ENCODE results near the gene BTBD2. TPM values are rescaled to one million over a fixed set of nuclear protein-coding genes. Genes with fewer than 3 reads are reported as not detected.

BTBD2 gene
- total and polyA plus RNA-seq, 2 of the 13 experiments (the other 11 are each of a cell fraction or from before 2014, with no cell fraction given) = 28.1 to 45.3 TPM

DNA sequence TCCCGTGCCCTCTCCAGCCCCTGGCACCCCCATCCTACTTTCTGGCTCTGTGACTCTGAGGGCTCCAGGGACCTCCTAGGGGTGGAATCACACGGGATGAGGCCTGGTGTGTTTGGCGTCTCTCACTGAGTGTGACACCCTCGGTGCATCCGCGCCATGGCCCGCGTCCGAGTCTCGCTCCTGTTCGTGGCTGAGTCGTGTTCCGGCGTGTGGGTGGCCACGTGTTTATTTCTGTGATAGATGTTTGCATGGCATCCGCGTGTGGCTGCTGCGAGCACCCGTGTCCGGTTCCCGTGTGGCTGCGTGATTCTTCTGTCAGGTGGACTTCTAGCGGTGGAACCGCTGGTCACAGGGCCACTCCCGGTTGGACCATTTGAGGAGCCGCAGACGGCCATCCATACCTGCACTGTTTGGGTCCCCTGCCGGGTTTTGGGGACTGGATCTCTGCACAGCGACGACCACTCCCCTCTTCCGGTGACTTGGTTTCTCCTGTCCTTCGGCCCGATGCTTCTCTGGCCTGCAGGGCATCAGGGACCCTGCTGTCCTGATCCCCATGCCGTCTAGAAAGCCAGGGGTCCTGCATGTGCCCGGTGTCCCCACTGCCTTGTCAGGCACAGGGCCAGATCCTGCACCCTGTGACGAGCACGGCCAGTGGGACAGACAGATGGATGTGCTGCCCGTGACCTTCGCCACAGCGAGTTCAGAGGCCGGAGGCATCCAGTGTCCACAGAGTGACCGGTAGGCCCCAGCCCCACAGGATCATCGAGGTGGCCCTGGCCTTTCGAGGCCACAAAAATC, 66.0 kb downstream of the BTBD2 start:
- intact Hi-C loops (cut with micrococcal nuclease; ENCODE audit: unreplicated experiment) = no loop called here
- CTCF ChIA-PET (ENCODE audit: low intra/inter-chr PET ratio, low total read pairs) = no interaction called here
- peaks cover 44% of the 10 kb centered on the region; the same call in 1 of the 2 replicates for H4K20me1 ChIP-seq (ENCODE audit: insufficient read depth, low read length)

More for the DNA sequence above, 66.0 kb downstream of the BTBD2 start:
- Histone ChIP-seq H3K79me2 (ENCODE audit: insufficient read depth, low read length) (peaks cover 67% of the 10 kb centered on the region), H3K9me3 (ENCODE audit: low read length) (no peaks in the 10 kb centered on the region), H2AFZ (ENCODE audit: low read length) (no peak overlapping the region), H3K4me1 (ENCODE audit: insufficient read depth, low read length) (peaks cover 6% of the 10 kb centered on the region; the same call in 1 of the 2 replicates), H3K27me3 (ENCODE audit: control insufficient read depth in 1 of 2, insufficient read depth in 2 of 2, low read length in 2 of 2) (no peaks in the 10 kb centered on the region), H3K4me2 (ENCODE audit: low read depth, low read length) (no peak overlapping the region), H3K36me3 (replicated peaks in 1 of 2; ENCODE audit: control insufficient read depth in 1 of 2, insufficient read depth in 2 of 2, low read length in 2 of 2) (peaks cover 7 to 23% of the 10 kb centered on the region in 2 experiments; a peak in 4 of 5 replicates), H3K27ac (ENCODE audit: extremely low read length, insufficient read depth, low read length) (no peak overlapping the region), H3K9ac (ENCODE audit: insufficient read depth, low read depth, low read length) (no peak overlapping the region), H3K4me3 (replicated peaks in 1 of 3; ENCODE audit: insufficient read depth in 1 of 3, low read depth in 2 of 3, low read length in 3 of 3) (no peak overlapping the region)
- POLR2A ChIA-PET = no interaction called here
- in situ Hi-C loops (cut with HindIII; ENCODE audit: extremely low pct_ligation_motif_present, low pct_unique_long_range_greater_than_20kb) = no loop called here
- TF ChIP-seq ZNF430 (CRISPR knock-in tag; IDR thresholded peaks at IDR 0.05) (no peak), MYNN (CRISPR knock-in tag; IDR thresholded peaks at IDR 0.05; ENCODE audit: low read depth) (no peak), MLLT10 (CRISPR knock-in tag; IDR thresholded peaks at IDR 0.05) (no peak), NFIC (IDR thresholded peaks at IDR 0.05; ENCODE audit: low read length) (no peak), KLF16 (CRISPR knock-in tag; IDR thresholded peaks at IDR 0.05) (no peak), CCAR2 (optimal IDR thresholded peaks at IDR 0.05; ENCODE audit: low read depth, low read length) (no peak), ZNF598 (CRISPR knock-in tag; IDR thresholded peaks at IDR 0.05; ENCODE audit: borderline replicate concordance) (no peak), YEATS2 (CRISPR knock-in tag; IDR thresholded peaks at IDR 0.05; ENCODE audit: borderline replicate concordance) (no peak), TBP (CRISPR knock-in tag; IDR thresholded peaks at IDR 0.05) (no peak), HNRNPLL (IDR thresholded peaks at IDR 0.05; ENCODE audit: low read depth, low read length, poor library complexity, severe bottlenecking) (no peak), ADNP (CRISPR knock-in tag; IDR thresholded peaks at IDR 0.05) (no peak), SCMH1 (CRISPR knock-in tag; IDR thresholded peaks at IDR 0.05; ENCODE audit: borderline replicate concordance) (no peak), ZNF263 (CRISPR knock-in tag; IDR thresholded peaks at IDR 0.05) (no peak)
- TF ChIP-seq, protein P1, sequence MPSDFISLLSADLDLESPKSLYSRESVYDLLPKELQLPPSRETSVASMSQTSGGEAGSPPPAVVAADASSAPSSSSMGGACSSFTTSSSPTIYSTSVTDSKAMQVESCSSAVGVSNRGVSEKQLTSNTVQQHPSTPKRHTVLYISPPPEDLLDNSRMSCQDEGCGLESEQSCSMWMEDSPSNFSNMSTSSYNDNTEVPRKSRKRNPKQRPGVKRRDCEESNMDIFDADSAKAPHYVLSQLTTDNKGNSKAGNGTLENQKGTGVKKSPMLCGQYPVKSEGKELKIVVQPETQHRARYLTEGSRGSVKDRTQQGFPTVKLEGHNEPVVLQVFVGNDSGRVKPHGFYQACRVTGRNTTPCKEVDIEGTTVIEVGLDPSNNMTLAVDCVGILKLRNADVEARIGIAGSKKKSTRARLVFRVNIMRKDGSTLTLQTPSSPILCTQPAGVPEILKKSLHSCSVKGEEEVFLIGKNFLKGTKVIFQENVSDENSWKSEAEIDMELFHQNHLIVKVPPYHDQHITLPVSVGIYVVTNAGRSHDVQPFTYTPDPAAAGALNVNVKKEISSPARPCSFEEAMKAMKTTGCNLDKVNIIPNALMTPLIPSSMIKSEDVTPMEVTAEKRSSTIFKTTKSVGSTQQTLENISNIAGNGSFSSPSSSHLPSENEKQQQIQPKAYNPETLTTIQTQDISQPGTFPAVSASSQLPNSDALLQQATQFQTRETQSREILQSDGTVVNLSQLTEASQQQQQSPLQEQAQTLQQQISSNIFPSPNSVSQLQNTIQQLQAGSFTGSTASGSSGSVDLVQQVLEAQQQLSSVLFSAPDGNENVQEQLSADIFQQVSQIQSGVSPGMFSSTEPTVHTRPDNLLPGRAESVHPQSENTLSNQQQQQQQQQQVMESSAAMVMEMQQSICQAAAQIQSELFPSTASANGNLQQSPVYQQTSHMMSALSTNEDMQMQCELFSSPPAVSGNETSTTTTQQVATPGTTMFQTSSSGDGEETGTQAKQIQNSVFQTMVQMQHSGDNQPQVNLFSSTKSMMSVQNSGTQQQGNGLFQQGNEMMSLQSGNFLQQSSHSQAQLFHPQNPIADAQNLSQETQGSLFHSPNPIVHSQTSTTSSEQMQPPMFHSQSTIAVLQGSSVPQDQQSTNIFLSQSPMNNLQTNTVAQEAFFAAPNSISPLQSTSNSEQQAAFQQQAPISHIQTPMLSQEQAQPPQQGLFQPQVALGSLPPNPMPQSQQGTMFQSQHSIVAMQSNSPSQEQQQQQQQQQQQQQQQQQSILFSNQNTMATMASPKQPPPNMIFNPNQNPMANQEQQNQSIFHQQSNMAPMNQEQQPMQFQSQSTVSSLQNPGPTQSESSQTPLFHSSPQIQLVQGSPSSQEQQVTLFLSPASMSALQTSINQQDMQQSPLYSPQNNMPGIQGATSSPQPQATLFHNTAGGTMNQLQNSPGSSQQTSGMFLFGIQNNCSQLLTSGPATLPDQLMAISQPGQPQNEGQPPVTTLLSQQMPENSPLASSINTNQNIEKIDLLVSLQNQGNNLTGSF (CRISPR knock-in tag; IDR thresholded peaks at IDR 0.05) = no peak
- BruUV-seq (replicated peaks) = no TSS peak
- 97% methylated on average over 36 of the region's 44 CpGs for WGBS (ENCODE audit: low lambda C conversion rate)
- no peak for DNase-seq (ENCODE audit: low spot score)
- no peak for FAIRE-seq
- ATAC-seq = no peak

Data from HepG2 (cell line).